Panc1 (cell line): ENCODE measurements around the gene GGCX. TPM values are rescaled to one million over a fixed set of nuclear protein-coding genes. Genes with fewer than 3 reads are reported as not detected.
A peak's percentile ranks its signal among the peaks of the same experiment; 100 is the strongest.

Source experiments
- ATAC-seq: fragments of 200-7000 bp; cut with Tn5 transposase; 2 replicates; pipeline ENCODE4 v1.9.1; 2020; ENCODE audit warnings: mild to moderate bottlenecking, moderate library complexity
- BruUV-seq: library from RNA; stranded (reverse); fragments of 400-500 nt; replicated peaks from 2 replicates; lab custom pipeline; 2021; lab: Mats Ljungman, UMichigan
- CTCF ChIA-PET: fragments of 300-600 bp; sonication (Branson Sonifier 250); formaldehyde crosslinking; loops from one replicate; lab custom pipeline; 2022; ENCODE audit warnings: antibody characterized with exemption; lab: Charles Lee
- POLR2A ChIA-PET: fragments of 300-600 bp; sonication (Branson Sonifier 250); formaldehyde crosslinking; loops from one replicate; lab custom pipeline; 2022; ENCODE audit warnings: antibody characterized with exemption; lab: Charles Lee
- DNase-seq: peaks from one replicate; pipeline ENCODE4 v3.0.0-alpha.2; 2010; ENCODE audit warnings: low read depth, low spot score
- H3K27ac ChIP-seq: 2 replicates; pipeline ENCODE4 v1.5.1; 2011; ENCODE audit warnings: mild to moderate bottlenecking, low read length, inconsistent platforms
- H3K27me3 ChIP-seq: fragments of 200-500 bp; sonication (Bioruptor generic); 2 replicates; pipeline ENCODE4 v1.6.0; 2014; ENCODE audit warnings: low read length, inconsistent platforms; ENCODE audit not compliant: control insufficient read depth, insufficient read depth
- H3K36me3 ChIP-seq: fragments of 200-500 bp; sonication (Bioruptor generic); 2 replicates; pipeline ENCODE4 v1.5.1; 2014; ENCODE audit warnings: inconsistent platforms, mild to moderate bottlenecking, low read length, moderate library complexity; ENCODE audit not compliant: control insufficient read depth, insufficient read depth
- H3K4me1 ChIP-seq: 2 replicates; pipeline ENCODE4 v1.5.1; 2011; ENCODE audit warnings: inconsistent platforms, mild to moderate bottlenecking, low read length, moderate library complexity; ENCODE audit not compliant: control insufficient read depth, insufficient read depth
- H3K4me3 ChIP-seq, 2 experiments: 2 replicates each; pipeline ENCODE4 v1.5.1; 2011 to 2012; ENCODE audit warnings: low read depth in 2 of 2, low read length in 2 of 2, mild to moderate bottlenecking in 2 of 2, inconsistent platforms in 1 of 2, moderate library complexity in 1 of 2
- H3K9me3 ChIP-seq: fragments of 200-500 bp; sonication (Bioruptor generic); 2 replicates; pipeline ENCODE4 v1.5.1; 2014; ENCODE audit warnings: low read depth, mild to moderate bottlenecking, inconsistent platforms, low read length, moderate library complexity; ENCODE audit not compliant: control insufficient read depth, insufficient read depth
- CTCF ChIP-seq: fragments of 450-650 bp; IDR thresholded peaks from 2 replicates; pipeline ENCODE4 v1.5.1; 2017; ENCODE audit warnings: mild to moderate bottlenecking
- POLR2AphosphoS5 ChIP-seq: IDR thresholded peaks from 2 replicates; pipeline ENCODE4 v1.6.1; 2012; ENCODE audit warnings: mild to moderate bottlenecking, low read depth, low read length, moderate library complexity
- REST ChIP-seq, 2 experiments: IDR thresholded peaks; 2 replicates each; pipeline ENCODE4 v1.6.1; 2011 to 2012; ENCODE audit warnings: low read depth in 2 of 2, control low read depth in 1 of 2, low read length in 1 of 2, mild to moderate bottlenecking in 1 of 2, moderate library complexity in 1 of 2; ENCODE audit not compliant: insufficient read depth in 1 of 2
- SIN3A ChIP-seq: IDR thresholded peaks from 2 replicates; pipeline ENCODE4 v1.6.1; 2012; ENCODE audit warnings: low read depth, mild to moderate bottlenecking, low read length, moderate library complexity, borderline replicate concordance; ENCODE audit not compliant: insufficient read depth
- TCF7L2 ChIP-seq: IDR thresholded peaks from 2 replicates; pipeline ENCODE4 v1.6.1; 2011; ENCODE audit warnings: mild to moderate bottlenecking, low read depth, low read length, inconsistent platforms
- in situ Hi-C: cut with HindIII; loops from 2 replicates; pipeline ENCODE4 v1.10.0; 2016; ENCODE audit warnings: low sequenced_read_pairs, low pct_unique_long_range_greater_than_20kb
- intact Hi-C: fragments of 100-400 bp; cut with micrococcal nuclease; formaldehyde crosslinking; loops from one replicate; pipeline ENCODE4 v1.10.0; 2022; ENCODE audit not compliant: unreplicated experiment
- total RNA-seq: library from RNA; stranded (reverse); gene quantifications from one replicate; pipeline ENCODE4 v1.2.1, GENCODE V29; 2021; ENCODE audit not compliant: unreplicated experiment

GGCX gene
- total RNA-seq, 1 experiment from 2014 or later = 64.1 TPM

- TF ChIP-seq CTCF (no peak), SIN3A (no peak), REST (IDR thresholded peaks at IDR 0.05; ENCODE audit: insufficient read depth in 1 of 2, low read depth in 2 of 2, low read length in 1 of 2) (no peak), TCF7L2 (no peak), POLR2AphosphoS5 (no peak)
- H3K9me3 ChIP-seq = no peaks in the 10 kb centered on the region
- no peaks in the 10 kb centered on the region for H3K36me3 ChIP-seq
- no peaks in the 10 kb centered on the region for H3K27me3 ChIP-seq
- H3K4me1 ChIP-seq = peaks cover 28% of the 10 kb centered on the region
- no peak overlapping the region for H3K4me3 ChIP-seq
- ATAC-seq (no peak), DNase-seq (no peak)
- intact Hi-C loops = loop anchor here (10.0 kb wide), 1 partner anchor 73 kb away; no protein-coding TSS in a partner anchor
- peak overlapping the region; percentile 93 for H3K27ac ChIP-seq
- ChIA-PET CTCF (no interaction called here), POLR2A (no interaction called here)
- in situ Hi-C loops = no loop called here
- no TSS peak for BruUV-seq
Measured at GRCh38 chr2:85497944-85498630, 63.2 kb downstream of the GGCX start.

GRCh38 chr2:85496436-85496835, 64.9 kb downstream of the GGCX start:
- no peak for ATAC-seq
- in situ Hi-C loops = no loop called here
- CTCF ChIA-PET = no interaction called here
- peaks cover 23% of the 10 kb centered on the region for H3K4me1 ChIP-seq
- no TSS peak for BruUV-seq
- intact Hi-C loops = loop anchor here (10.0 kb wide), 1 partner anchor 72 kb away; no protein-coding TSS in a partner anchor
- POLR2A ChIA-PET = no interaction called here
- no peak overlapping the region for H3K4me3 ChIP-seq
- no peaks in the 10 kb centered on the region for H3K27me3 ChIP-seq
- H3K9me3 ChIP-seq = no peaks in the 10 kb centered on the region
- TF ChIP-seq TCF7L2 (no peak), CTCF (no peak), SIN3A (no peak), POLR2AphosphoS5 (no peak), REST (IDR thresholded peaks at IDR 0.05; ENCODE audit: insufficient read depth in 1 of 2, low read depth in 2 of 2, low read length in 1 of 2) (no peak)
- no peaks in the 10 kb centered on the region for H3K36me3 ChIP-seq
- peak overlapping the region; percentile 93 for H3K27ac ChIP-seq
- DNase-seq = no peak
